ENCODE results near the gene C18orf63.

GRCh38 chr18:74336656-74337055, 21.0 kb downstream of the C18orf63 start:
- TF ChIP-seq CTCF (IDR thresholded peaks at IDR 0.05) (no peak), POLR2A (IDR thresholded peaks at IDR 0.05) (no peak)
